ENCODE measurements around the gene DND1. TPM values are rescaled to one million over a fixed set of nuclear protein-coding genes. Genes with fewer than 3 reads are reported as not detected.
"Not testable (repeated sequence)": the region's sequence is repeated elsewhere in the genome, so short reads cannot be mapped to it uniquely, and the experiment has no call there.

The DND1 gene
- total and polyA plus RNA-seq, 10 donors, result 1.2 to 4.7 (median 2.3) TPM

- WGBS, 5 donors, result 16 to 47% (median 27%) methylated on average over 18 of the region's 18 CpGs
- H3K36me3 ChIP-seq, result peaks cover 10 to 68% (median 53%) of the 10 kb centered on the region in 6 donors
Measured at GRCh38 chr5:140664030-140664358, 9.4 kb downstream of the DND1 start.

GRCh38 chr5:140660371-140660770 lies 13.0 kb downstream of the DND1 start:
- 88 to 98% (median 94%) methylated on average over 6 of the region's 6 CpGs for WGBS, 5 donors
- H3K27me3 ChIP-seq (replicated peaks in 1 of 7); H3K9me3 ChIP-seq; H3K4me3 ChIP-seq; DNase-seq; intact Hi-C loops (cut with DNase I; ENCODE audit: low total_unique reads); H3K27ac ChIP-seq: not testable (repeated sequence)
- Histone ChIP-seq H3K4me1 (peaks cover 0 to 15% (median 9%) of the 10 kb centered on the region in 6 donors), H3K36me3 (peaks cover 17 to 82% (median 77%) of the 10 kb centered on the region in 6 donors)

More at GRCh38 chr5:140664030-140664358, 9.4 kb downstream of the DND1 start:
- H3K27me3 ChIP-seq (replicated peaks in 1 of 7), result no peaks in the 10 kb centered on the region
- peak overlapping the region; percentile 86 to 98 (median 94) for H3K27ac ChIP-seq
- intact Hi-C loops (cut with DNase I; ENCODE audit: low total_unique reads), result no loop called here
- peak overlapping the region; percentile 67 to 100 (median 96) for H3K4me3 ChIP-seq
- no peak for DNase-seq
- peaks cover 13 to 42% (median 29%) of the 10 kb centered on the region in 6 donors for H3K4me1 ChIP-seq
- TF ChIP-seq CTCF (IDR thresholded peaks at IDR 0.05 in 8 of 11, conservative IDR thresholded peaks at IDR 0.05 in 3 of 11), result no peak
- no peaks in the 10 kb centered on the region for H3K9me3 ChIP-seq

GRCh38 chr5:140658870-140659269 lies 14.5 kb downstream of the DND1 start:
- Histone ChIP-seq H3K36me3 (peaks cover 23 to 97% (median 92%) of the 10 kb centered on the region in 6 donors), H3K4me1 (peaks cover 0 to 15% (median 4%) of the 10 kb centered on the region in 6 donors), H3K9me3 (no peaks in the 10 kb centered on the region), H3K27ac (no peak overlapping the region), H3K4me3 (no peak overlapping the region), H3K27me3 (replicated peaks in 1 of 7) (no peaks in the 10 kb centered on the region)
- intact Hi-C loops (cut with DNase I; ENCODE audit: low total_unique reads), result loop anchor here (10.0 kb wide), 1 partner anchor 46 kb away; the partner anchor contains the start of gene ZMAT2
- TF ChIP-seq POLR2AphosphoS5 (IDR thresholded peaks at IDR 0.05), result peak in 1 of 3 donors; percentile 8
- no peak for TF ChIP-seq CTCF (IDR thresholded peaks at IDR 0.05 in 8 of 11, conservative IDR thresholded peaks at IDR 0.05 in 3 of 11)
- no peak for TF ChIP-seq POLR2A (IDR thresholded peaks at IDR 0.05)
- 94 to 99% (median 97%) methylated on average over 17 of the region's 17 CpGs for WGBS, 5 donors
- DNase-seq, result no peak

- intact Hi-C loops (cut with DNase I; ENCODE audit: low total_unique reads), result no loop called here
- 0 to 4% (median 2%) methylated on average over 13 to 27 of the region's 27 CpGs for WGBS, 5 donors
- no peaks in the 10 kb centered on the region for H3K27me3 ChIP-seq (replicated peaks in 1 of 7)
- H3K4me3 ChIP-seq, result peak overlapping the region; percentile 75 to 99 (median 94)
- H3K27ac ChIP-seq, result peak overlapping the region; percentile 71 to 95 (median 90)
- no peaks in the 10 kb centered on the region for H3K9me3 ChIP-seq
- H3K36me3 ChIP-seq, result peaks cover 2 to 78% (median 61%) of the 10 kb centered on the region in 6 donors
- peaks cover 22 to 74% (median 45%) of the 10 kb centered on the region in 6 donors for H3K4me1 ChIP-seq
- no peak for DNase-seq
- TF ChIP-seq POLR2AphosphoS5 (IDR thresholded peaks at IDR 0.05) (no peak), CTCF (IDR thresholded peaks at IDR 0.05 in 8 of 11, conservative IDR thresholded peaks at IDR 0.05 in 3 of 11) (no peak), POLR2A (IDR thresholded peaks at IDR 0.05) (no peak)
Measured at GRCh38 chr5:140647042-140647419, 26.3 kb downstream of the DND1 start.

GRCh38 chr5:140642718-140643117 lies 30.7 kb downstream of the DND1 start:
- no peak for TF ChIP-seq CTCF (IDR thresholded peaks at IDR 0.05 in 8 of 11, conservative IDR thresholded peaks at IDR 0.05 in 3 of 11)
- no peak for TF ChIP-seq POLR2A (IDR thresholded peaks at IDR 0.05)
- TF ChIP-seq POLR2AphosphoS5 (IDR thresholded peaks at IDR 0.05), result no peak
- no peaks in the 10 kb centered on the region for H3K9me3 ChIP-seq
- DNase-seq, result no peak
- H3K27me3 ChIP-seq (replicated peaks in 1 of 7), result no peaks in the 10 kb centered on the region
- 68 to 90% (median 79%) methylated on average over 3 of the region's 3 CpGs for WGBS, 5 donors
- H3K36me3 ChIP-seq, result peaks cover 0 to 51% (median 33%) of the 10 kb centered on the region in 6 donors
- H3K4me3 ChIP-seq, result no peak overlapping the region
- peaks cover 24 to 80% (median 52%) of the 10 kb centered on the region in 6 donors for H3K4me1 ChIP-seq
- H3K27ac ChIP-seq, result no peak overlapping the region
- intact Hi-C loops (cut with DNase I; ENCODE audit: low total_unique reads), result no loop called here
